Ovary (tissue), 9 donors: ENCODE data around the gene CBX1. TPM values are rescaled to one million over a fixed set of nuclear protein-coding genes. Genes with fewer than 3 reads are reported as not detected.
"Not testable (repeated sequence)": the region's sequence is repeated elsewhere in the genome, so short reads cannot be mapped to it uniquely, and the experiment has no call there.

Source experiments
- DNase-seq, 5 donors: peaks; one replicate each; pipeline ENCODE4 v3.0.0-alpha.2; 2019 to 2020
- H3K27ac ChIP-seq, 2 donors: fragments of 200-600 bp; one replicate each; pipeline versions ENCODE4 v1.5.1 to v1.8.0; 2019 to 2022
- H3K27me3 ChIP-seq: fragments of 200-600 bp; one replicate; pipeline ENCODE4 v1.8.0; 2022
- H3K36me3 ChIP-seq: fragments of 200-600 bp; sonication (generic); one replicate; pipeline ENCODE4 v1.5.1; 2019
- H3K4me1 ChIP-seq: one replicate; pipeline ENCODE4 v1.8.1; 2013; ENCODE audit warnings: mild to moderate bottlenecking, moderate library complexity; ENCODE audit not compliant: insufficient read depth
- H3K4me3 ChIP-seq: fragments of 200-600 bp; sonication (generic); one replicate; pipeline ENCODE4 v1.5.1; 2017
- H3K9me3 ChIP-seq, 2 donors: fragments of 200-600 bp in 1 of 2; sonication (generic) in 1 of 2; one replicate each; pipeline versions ENCODE4 v1.5.1 to v1.8.1; 2013 to 2019; ENCODE audit warnings: mild to moderate bottlenecking in 1 of 2, moderate library complexity in 1 of 2
- EP300 ChIP-seq: sonication (generic); formaldehyde crosslinking; IDR thresholded peaks from one replicate; pipeline ENCODE4 v1.6.1; 2017; ENCODE audit warnings: antibody characterized with exemption
- POLR2A ChIP-seq: fragments of 450-650 bp; IDR thresholded peaks from one replicate; pipeline ENCODE4 v1.6.1; 2017; ENCODE audit warnings: antibody characterized with exemption, mild to moderate bottlenecking, moderate library complexity
- WGBS, 3 donors: extraction: QIAGEN DNeasy Blood & Tissue Kit in 1 of 3; methylation state at CpG; one replicate each; pipeline versions ENCODE4 v1.1.5 to v1.1.7; 2013 to 2017; 5-methylcytosine and 5-hydroxymethylcytosine counted together
- intact Hi-C, 4 donors: fragments of 100-400 bp; cut with DNase I; formaldehyde crosslinking; loops; one replicate each; pipeline versions ENCODE4 v1.11.0 to v1.15.1; 2022 to 2023
- polyA plus RNA-seq, 2 donors: library from polyadenylated mRNA; stranded (reverse); fragments of 200-250 nt in 1 of 2; fragments of 350-450 nt in 1 of 2; fragmentation: Illumina TruSeq in 1 of 2; extraction: RNeasy Lipid Tissue Mini Kit (QIAGEN cat#74804) in 1 of 2; gene quantifications; one replicate each; pipeline ENCODE4 v1.2.3, GENCODE V29; 2013 to 2014
- total RNA-seq, 7 donors: library from RNA; depleted of rRNA in 2 of 7; stranded (reverse); fragments of >200 nt in 2 of 7; fragmentation: NEBNext Ultra II Directional in 3 of 7; extraction: Animal tissue kit (Norgen Biotek cat#: 25700) in 3 of 7; gene quantifications; one replicate each; pipeline versions ENCODE4 v1.1.0 to v1.2.4, GENCODE V29; 2016 to 2023
- TF ChIP-seq, protein P1 (sequence below), 3 donors: fragments of 450-650 bp in 2 of 3; fragments of 200-600 bp in 1 of 3; IDR thresholded peaks; one replicate each; pipeline versions ENCODE4 v1.5.1 to v1.8.0; 2016 to 2022; ENCODE audit warnings: antibody characterized with exemption in 3 of 3, mild to moderate bottlenecking in 1 of 3
- donor health status: DM: no; HTN: no; CAD: no; lungs with moderate emphysema.
- donor health status: DM: no; HTN: no; CAD: no.
- donor health status: Bipolar disorder and iron deficiency.
- donor health status: DM: yes; HTN: yes; CAD: no.
- donor health status: DM: no; HTN: no; CAD: no.
- donor health status: DM: yes; HTN: yes; CAD: no.

Gene CBX1
- total and polyA plus RNA-seq, 9 donors: 35.4 to 106 (median 70.0) TPM

DNA sequence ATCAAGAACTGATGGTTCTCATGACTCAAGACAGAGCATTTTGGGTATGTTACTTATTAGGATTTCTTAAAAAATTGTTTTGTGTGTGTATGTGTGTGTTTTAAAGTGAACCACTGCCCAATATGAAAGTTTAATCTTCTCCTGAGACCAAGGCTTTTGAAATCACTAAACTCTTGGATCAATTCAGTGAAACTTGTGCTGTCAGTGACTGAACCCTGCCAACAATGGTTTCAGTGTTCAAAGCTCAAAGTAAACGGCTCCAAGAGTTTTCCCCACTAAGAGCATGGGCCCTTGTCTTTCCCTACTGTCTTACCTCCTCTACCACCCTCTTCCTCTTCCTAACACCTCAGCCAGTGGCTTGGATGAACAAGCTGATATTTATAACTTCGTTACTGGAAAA is 31.1 kb downstream of the CBX1 start:
- no peak overlapping the region for H3K27ac ChIP-seq
- no peaks in the 10 kb centered on the region for H3K36me3 ChIP-seq
- no peaks in the 10 kb centered on the region for H3K27me3 ChIP-seq
- DNase-seq: no peak
- no peaks in the 10 kb centered on the region for H3K9me3 ChIP-seq
- no peak overlapping the region for H3K4me3 ChIP-seq
- H3K4me1 ChIP-seq: peaks cover 7% of the 10 kb centered on the region
- intact Hi-C loops: loop anchor here in 1 of 4 donors (10.0 kb wide), 1 partner anchor 55 kb away; no protein-coding TSS in a partner anchor
- WGBS, 3 donors: 47 to 64% (median 64%) methylated on average over 2 of the region's 2 CpGs
- TF ChIP-seq EP300 (no peak), POLR2A (no peak)
- TF ChIP-seq, protein P1, sequence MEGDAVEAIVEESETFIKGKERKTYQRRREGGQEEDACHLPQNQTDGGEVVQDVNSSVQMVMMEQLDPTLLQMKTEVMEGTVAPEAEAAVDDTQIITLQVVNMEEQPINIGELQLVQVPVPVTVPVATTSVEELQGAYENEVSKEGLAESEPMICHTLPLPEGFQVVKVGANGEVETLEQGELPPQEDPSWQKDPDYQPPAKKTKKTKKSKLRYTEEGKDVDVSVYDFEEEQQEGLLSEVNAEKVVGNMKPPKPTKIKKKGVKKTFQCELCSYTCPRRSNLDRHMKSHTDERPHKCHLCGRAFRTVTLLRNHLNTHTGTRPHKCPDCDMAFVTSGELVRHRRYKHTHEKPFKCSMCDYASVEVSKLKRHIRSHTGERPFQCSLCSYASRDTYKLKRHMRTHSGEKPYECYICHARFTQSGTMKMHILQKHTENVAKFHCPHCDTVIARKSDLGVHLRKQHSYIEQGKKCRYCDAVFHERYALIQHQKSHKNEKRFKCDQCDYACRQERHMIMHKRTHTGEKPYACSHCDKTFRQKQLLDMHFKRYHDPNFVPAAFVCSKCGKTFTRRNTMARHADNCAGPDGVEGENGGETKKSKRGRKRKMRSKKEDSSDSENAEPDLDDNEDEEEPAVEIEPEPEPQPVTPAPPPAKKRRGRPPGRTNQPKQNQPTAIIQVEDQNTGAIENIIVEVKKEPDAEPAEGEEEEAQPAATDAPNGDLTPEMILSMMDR (IDR thresholded peaks at IDR 0.05): no peak

DNA sequence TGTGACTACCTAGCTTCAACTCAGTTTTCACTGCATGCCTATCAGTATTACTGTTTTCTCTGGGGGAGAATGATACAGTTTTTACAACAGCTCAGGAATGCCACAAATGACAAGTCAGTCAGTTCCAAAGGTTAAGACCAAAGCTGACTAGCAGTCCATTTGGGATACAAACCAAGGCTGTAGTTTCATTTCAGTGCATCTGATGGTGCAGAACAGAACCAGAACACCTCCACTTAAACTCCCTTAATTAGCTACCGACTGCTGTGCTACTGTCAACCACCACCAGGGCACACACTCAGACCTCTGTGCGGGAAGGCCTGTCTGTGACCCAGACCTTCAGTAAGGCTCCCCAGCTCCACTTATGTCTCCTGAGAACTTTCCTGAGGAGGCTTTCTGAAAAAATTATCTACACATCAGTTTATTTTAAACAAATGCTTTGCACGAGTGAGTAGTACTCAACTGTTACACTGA is 32.8 kb downstream of the CBX1 start:
- Histone ChIP-seq H3K4me3 (no peak overlapping the region), H3K9me3 (no peaks in the 10 kb centered on the region), H3K27me3 (no peaks in the 10 kb centered on the region), H3K4me1 (peaks cover 7% of the 10 kb centered on the region), H3K36me3 (no peaks in the 10 kb centered on the region), H3K27ac (no peak overlapping the region)
- no peak for TF ChIP-seq POLR2A
- TF ChIP-seq, protein P1 (IDR thresholded peaks at IDR 0.05): no peak
- no peak for TF ChIP-seq EP300
- WGBS, 3 donors: 58 to 71% (median 68%) methylated on average over 3 of the region's 3 CpGs
- no peak for DNase-seq
- intact Hi-C loops: no loop called here

DNA sequence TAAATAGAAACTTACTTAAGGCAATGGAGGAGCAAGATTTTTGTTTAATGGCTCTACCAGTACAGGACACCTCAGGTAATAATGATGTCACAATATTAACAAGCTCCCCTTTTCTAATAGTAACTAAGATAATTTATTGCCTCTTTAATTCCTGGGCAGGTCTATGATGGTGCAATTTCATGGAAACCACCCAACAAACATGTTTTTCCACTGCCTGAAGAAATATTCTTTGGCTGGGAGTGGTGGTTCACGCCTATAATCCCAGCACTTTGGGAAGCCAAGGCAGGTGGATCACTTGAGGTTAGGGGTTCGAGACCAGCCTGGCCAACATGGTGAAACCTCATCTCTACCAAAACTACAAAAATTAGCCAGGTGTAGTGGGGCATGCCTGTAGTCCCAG is 33.5 kb downstream of the CBX1 start:
- H3K4me3 ChIP-seq, H3K36me3 ChIP-seq, H3K9me3 ChIP-seq, intact Hi-C loops, DNase-seq, H3K27ac ChIP-seq, H3K27me3 ChIP-seq, H3K4me1 ChIP-seq: not testable (repeated sequence)
- whole genome bisulfite sequencing, 3 donors: 72 to 92% (median 79%) methylated on average over 2 of the region's 2 CpGs

DNA sequence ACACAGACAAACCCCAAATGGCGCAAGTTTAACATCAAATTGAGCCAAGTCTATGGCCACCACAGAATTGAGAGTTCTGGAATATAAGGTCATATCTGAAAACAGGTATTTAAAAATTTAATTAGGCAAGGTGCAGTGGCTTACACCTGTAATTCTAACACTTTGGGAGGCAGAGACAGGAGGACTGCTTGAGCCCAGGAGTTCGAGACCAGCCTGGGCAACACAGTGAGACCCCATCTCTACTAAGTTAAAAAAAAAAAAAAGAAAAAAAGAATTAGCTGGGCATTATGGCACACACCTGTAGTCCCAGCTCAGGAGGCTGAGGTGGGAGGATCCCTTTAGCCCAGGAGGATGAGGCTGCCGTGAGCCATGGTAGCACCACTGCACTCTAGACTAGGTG is 34.0 kb downstream of the CBX1 start:
- DNase-seq: no peak
- 93 to 98% (median 97%) methylated on average over 3 of the region's 3 CpGs for WGBS, 3 donors
- H3K9me3 ChIP-seq: no peaks in the 10 kb centered on the region
- peaks cover 7% of the 10 kb centered on the region for H3K4me1 ChIP-seq
- no peaks in the 10 kb centered on the region for H3K27me3 ChIP-seq
- H3K36me3 ChIP-seq: no peaks in the 10 kb centered on the region
- intact Hi-C loops: no loop called here
- H3K27ac ChIP-seq: no peak overlapping the region
- TF ChIP-seq, protein P1 (IDR thresholded peaks at IDR 0.05): no peak
- TF ChIP-seq EP300: no peak
- TF ChIP-seq POLR2A: no peak
- H3K4me3 ChIP-seq: no peak overlapping the region

DNA sequence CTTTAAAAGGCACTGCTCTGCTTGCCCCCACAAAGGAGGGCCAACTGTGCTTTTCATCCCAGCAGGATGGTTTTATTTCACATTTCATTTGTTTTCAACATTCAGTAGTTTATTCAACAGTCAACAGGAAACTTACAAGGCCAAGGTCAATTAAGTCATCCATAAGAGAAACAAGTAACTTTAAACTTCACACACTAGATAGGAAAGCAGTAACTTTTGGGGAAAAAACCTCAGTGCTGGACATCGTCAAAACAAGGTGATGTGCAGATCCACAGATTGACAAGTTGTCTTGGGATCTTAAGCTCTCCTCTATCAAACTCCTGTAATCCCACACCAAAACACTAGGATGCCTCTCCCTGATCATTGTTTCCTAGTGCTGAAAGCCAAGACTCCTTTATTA is 34.6 kb downstream of the CBX1 start:
- intact Hi-C loops: no loop called here
- no peak overlapping the region for H3K27ac ChIP-seq
- WGBS, 3 donors: 6 to 36% (median 10%) methylated on average over 1 of the region's 1 CpG

More for the DNA sequence above, 34.6 kb downstream of the CBX1 start:
- Histone ChIP-seq H3K9me3 (no peaks in the 10 kb centered on the region), H3K27me3 (no peaks in the 10 kb centered on the region), H3K4me3 (no peak overlapping the region), H3K36me3 (no peaks in the 10 kb centered on the region), H3K4me1 (peaks cover 7% of the 10 kb centered on the region)
- no peak for DNase-seq
- TF ChIP-seq, protein P1 (IDR thresholded peaks at IDR 0.05): no peak
- TF ChIP-seq POLR2A (no peak), EP300 (no peak)
